HG03095 (cell line): ENCODE results near the gene SLC23A3.

Experiments
- ATAC-seq: cut with Tn5 transposase; IDR thresholded peaks from one replicate; pipeline ENCODE4 v1.9.1; 2021; ENCODE audit warnings: moderate library complexity; ENCODE audit not compliant: unreplicated experiment

SLC23A3 gene

GRCh38 chr2:219176818-219177551 lies 7.2 kb upstream of the SLC23A3 start, which contains the start of gene CNPPD1:
Gene CNPPD1, minus strand, starts transcription at chr2:219176925. Its CDS starts 97 bp downstream, at chr2:219176828.
- ATAC-seq, result peak; percentile 63

DNA sequence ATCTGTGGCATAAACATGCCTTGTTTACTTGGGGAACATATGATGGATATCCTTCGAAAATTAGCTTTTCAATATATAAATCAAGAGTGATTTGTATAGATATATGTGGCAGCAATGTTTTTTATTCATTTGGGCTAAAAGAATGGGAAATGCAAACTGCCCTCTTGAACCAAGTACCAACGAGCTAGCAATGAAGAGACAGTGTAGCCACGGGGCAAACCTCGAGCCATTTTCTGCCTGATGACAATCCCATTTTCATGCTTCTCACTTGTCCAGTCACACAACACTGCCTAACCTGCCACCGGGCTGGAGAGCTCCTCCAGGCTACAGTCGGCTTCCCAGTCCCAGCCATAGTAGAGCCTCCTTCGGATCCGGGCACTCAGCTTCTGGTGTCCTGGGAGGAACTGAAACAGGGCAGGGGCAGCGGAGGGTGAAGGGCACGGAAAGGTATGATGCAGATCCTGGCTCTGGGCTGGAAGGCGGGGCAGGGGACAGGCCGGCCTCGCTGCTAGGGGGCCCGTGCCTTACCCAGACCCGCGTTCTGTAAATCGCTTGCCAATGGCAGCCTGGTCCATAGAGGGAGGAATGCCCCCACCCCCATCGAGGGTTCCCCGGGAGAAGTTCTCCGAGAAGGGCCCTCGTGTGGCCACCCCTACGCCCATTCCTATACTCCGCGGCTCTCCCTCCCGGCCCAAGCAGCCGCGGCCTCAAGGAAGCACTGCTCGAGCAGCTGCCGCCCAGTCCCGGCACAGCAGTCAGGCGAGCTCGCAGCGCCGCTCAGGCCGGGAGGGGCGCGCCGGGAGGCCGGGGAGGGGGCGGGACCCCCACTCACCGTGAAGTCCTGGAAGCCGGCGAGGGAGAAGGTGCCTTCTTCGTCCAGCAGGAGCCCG lies 6.3 kb upstream of the SLC23A3 start:
- ATAC-seq, result peak; percentile 19

- no peak for ATAC-seq
These were observed 5.7 kb upstream of the SLC23A3 start for GRCh38 chr2:219175486-219175885.

- no peak for ATAC-seq
These were observed 5.0 kb upstream of the SLC23A3 start for GRCh38 chr2:219174801-219175200.

GRCh38 chr2:219174146-219174545 lies 4.3 kb upstream of the SLC23A3 start:
- no peak for ATAC-seq

DNA sequence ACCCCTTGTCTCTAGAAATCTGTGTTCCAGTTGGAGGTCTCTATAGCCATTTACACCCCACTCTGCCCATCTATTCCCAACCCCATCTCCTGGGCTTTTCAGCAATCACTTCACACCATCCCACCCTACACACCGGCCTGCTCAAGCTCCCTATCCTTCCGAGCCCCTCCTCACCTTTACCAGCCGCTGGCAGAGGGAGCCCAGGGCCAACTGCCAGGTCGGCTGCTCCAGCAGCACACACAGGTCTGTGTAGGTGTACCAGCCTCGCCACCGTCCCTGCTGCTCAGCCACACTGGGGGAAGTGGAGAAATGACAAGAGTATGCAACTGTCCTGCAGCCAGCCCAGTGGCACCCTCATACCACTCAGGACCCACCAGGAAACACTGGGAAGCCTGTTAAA lies 3.3 kb upstream of the SLC23A3 start:
- no peak for ATAC-seq

GRCh38 chr2:219172231-219173154 lies 2.7 kb upstream of the SLC23A3 start:
- ATAC-seq, result no peak

GRCh38 chr2:219171231-219171651 lies 1.4 kb upstream of the SLC23A3 start:
- no peak for ATAC-seq

DNA sequence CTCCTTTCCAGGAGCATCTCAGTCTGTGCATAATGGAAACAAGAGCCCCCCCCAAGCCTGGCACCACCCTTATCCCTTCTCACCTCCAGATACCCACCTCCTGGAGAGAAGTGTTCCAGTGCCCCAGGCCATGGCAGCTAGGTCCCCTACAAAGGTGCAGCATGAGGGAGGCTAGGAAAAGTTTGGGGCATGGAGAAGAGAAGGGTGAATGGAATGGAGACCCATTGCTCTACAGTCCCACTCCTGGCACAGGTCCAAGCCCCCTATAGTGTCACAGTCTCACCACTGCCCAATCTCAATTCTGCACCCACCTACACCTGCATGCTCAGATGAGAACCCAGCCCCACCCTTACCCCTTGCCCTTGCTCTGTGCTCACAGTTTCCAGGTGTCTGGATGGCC lies 897 bp downstream of the SLC23A3 start:
- no peak for ATAC-seq

GRCh38 chr2:219168526-219168925 lies 1.3 kb downstream of the SLC23A3 start:
- no peak for ATAC-seq

- no peak for ATAC-seq
These were observed 1.8 kb downstream of the SLC23A3 start for GRCh38 chr2:219167997-219168396.

DNA sequence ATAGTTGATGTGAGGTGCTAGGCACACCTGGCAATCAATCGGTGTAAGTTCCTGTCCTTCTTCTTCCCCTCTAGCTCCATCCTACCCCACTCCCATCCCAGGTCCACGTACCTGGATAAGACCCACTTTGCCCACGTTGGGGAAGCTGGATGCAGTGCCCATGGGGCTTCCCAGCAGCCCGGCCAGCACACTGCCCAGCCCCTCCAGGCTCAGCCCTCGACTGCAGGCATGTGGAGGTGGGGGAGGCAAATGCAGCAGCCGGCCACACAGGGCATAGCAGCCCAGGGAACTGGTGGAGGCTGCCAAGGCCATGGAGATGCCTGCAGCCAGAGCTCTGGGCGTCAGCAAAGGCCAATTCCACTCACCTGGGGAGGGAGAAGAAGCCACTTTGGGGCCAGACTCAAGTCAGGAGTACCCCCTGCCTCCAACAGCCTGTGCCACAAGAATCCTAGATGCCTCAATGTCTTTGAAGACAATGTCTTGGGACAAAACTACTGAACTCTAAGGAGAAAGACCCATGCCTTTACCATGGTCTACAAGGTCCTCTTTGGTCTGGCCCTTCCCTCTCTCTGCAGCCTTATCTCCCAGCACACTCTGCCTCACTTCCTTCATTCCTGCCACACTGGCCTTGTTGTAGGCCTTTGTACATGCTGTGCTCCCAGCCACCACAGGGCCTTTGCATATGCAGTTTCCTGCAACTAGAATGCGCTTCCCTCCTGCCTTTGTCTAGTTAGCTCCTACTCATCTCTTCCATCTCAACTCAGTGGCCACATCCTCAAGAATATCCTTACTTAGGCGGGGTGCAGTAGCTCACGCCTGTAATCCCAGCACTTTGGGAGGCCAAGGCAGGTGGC lies 4.5 kb downstream of the SLC23A3 start:
- no peak for ATAC-seq

DNA sequence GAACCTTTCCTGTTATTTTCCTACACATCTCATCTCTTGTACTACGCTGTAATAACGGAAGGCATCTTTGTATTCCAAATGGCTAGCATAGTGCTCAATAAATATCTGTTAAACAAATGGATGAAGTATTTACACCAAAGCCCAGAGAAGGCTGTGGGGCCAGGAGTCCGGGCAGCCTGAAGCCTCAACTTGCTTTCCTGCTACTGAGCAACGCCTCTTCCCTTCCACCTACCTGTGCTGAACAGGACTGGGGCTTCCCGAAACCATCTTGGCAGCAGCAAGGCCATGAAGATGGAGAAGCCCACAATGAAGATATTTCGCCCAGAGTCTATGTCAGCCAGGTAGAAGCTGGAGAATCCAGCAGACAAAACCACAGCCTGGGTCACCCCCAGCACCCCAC lies 6.7 kb downstream of the SLC23A3 start:
- no peak for ATAC-seq

GRCh38 chr2:219161097-219161496 lies 8.7 kb downstream of the SLC23A3 start:
- no peak for ATAC-seq

DNA sequence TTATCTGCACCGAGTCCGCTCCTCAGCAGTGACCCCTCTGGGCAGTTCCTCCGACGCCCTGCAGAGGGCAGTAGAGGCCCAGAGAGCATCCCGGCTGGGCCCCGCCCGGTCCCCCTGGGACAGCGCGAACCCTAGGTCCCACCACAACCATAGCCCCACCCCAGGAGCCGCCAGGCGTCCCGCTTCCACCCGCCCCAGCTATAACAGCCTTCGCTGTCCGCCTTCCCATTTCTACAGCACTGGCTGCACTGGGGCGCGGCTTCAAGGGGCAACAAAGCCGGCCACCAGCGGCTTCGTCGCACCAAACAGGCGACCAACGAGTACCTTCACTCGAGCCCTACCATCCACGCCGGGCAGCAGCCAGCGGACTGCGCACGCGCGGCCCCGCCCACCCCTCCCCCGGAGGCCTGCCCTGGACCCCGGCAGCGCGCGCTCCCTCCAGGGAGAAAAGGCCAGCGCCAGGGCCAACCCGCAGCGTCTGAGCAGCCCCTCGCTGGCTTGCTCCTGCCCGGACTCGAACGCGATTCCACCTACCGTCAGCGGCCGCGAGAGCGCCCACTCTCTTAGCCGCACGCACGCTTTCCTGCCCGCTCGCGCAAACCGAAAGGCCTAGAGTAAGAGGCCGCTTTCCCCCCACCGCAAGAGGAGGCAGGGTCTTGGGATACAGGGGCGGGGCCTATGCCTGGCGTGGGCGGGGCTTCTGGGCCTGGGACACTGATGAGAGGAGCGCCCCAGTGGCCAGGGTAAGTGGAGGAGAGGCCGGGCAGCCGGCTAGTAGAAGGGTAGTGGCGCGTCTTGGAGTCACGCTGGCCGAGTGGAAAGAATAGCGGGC lies 9.4 kb downstream of the SLC23A3 start, which contains the start of gene NHEJ1:
NHEJ1 (minus strand) TSS at position 630 of the 832 bp plus-strand sequence. CDS start 2,453 bp downstream, outside the sequence.
- ATAC-seq, result peak; percentile 79

- peak; percentile 1 for ATAC-seq
These were observed 10.1 kb downstream of the SLC23A3 start for GRCh38 chr2:219159771-219160185.

- ATAC-seq, result no peak
These were observed 11.2 kb downstream of the SLC23A3 start for GRCh38 chr2:219158586-219158985.

DNA sequence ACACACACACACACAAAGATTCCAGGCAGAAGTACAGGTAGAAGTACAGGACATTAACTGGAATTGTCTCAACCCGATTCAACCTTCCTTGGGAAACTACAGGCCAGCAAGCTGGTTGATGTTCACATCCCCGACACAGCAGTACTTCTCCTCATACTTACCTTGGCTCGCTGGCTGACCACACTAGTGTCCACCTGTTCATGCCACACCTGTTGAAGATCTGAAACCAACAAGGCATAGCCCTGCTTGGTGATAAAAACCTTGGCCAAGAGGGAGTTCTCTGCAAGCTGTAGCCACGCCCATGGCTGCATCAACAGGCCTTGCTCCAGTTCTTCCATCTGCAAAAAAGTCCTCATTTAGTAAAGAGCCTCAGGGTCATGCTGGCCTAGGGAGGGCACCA lies 11.8 kb downstream of the SLC23A3 start:
- ATAC-seq, result no peak

DNA sequence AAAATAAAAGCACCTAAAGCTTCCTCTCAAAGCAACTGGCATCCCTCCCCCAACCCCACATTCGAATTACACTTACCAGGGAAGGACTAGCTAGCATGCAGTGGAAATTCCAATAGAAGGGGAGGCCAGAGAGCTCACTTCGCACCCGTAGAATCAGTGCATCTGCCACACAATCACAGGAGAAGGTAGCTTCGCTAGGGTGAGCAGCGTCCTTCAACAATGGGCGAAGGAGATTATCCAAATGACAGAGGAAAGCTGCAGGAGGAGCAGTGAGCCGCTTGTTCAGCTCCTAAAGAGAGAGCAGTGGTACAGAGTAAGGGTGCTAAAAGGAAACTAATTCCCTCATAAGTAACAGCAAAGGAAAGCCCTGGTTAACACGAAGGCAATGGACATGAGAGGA lies 12.4 kb downstream of the SLC23A3 start:
- ATAC-seq, result no peak
